ENCODE data around the gene ANKLE2. TPM values are rescaled to one million over a fixed set of nuclear protein-coding genes. Genes with fewer than 3 reads are reported as not detected.

The ANKLE2 gene
- total and polyA plus RNA-seq, 4 donors = 8.4 to 24.1 (median 15.4) TPM

DNA sequence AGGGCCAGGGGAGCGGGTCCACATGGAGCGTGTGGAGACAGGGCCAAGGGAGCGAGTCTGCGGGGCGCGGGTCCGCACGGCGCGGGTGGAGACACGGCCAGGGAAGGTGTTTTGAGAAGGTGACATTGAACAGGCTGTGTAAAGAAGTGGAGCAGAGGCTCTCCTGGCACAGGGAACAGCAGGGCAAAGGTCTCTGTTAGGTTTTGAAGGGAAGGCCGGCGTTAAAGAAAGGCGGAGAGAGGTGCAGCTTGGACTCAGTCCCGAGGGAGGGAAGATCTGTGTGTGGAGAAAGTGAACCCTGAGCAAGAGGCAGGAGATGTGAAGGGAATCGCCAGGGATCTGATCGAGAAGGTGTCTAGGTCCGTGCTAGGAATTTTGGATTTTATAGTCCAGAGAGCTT, 72.4 kb downstream of the ANKLE2 start:
- Histone ChIP-seq H3K9ac (ENCODE audit: low read depth in 1 of 2, low read length in 2 of 2) (no peak overlapping the region), H3K9me3 (ENCODE audit: control insufficient read depth in 4 of 4, low read length in 3 of 4) (no peaks in the 10 kb centered on the region), H3K4me1 (ENCODE audit: control insufficient read depth in 4 of 4, insufficient read depth in 4 of 4, low read length in 3 of 4) (peaks cover 2 to 28% (median 18%) of the 10 kb centered on the region in 4 donors), H3K4me3 (ENCODE audit: low read depth in 1 of 3, low read length in 3 of 3) (peak overlapping the region; percentile 55 to 69 (median 64)), H3K36me3 (ENCODE audit: control insufficient read depth in 4 of 4, insufficient read depth in 3 of 4, low read depth in 1 of 4, low read length in 3 of 4) (peaks cover 0 to 8% (median 5%) of the 10 kb centered on the region in 4 donors), H3K27ac (ENCODE audit: low read depth in 1 of 2, low read length in 2 of 2) (peak overlapping the region; percentile 73 to 77), H3K27me3 (ENCODE audit: control insufficient read depth in 4 of 4, insufficient read depth in 4 of 4, low read length in 3 of 4) (no peaks in the 10 kb centered on the region)
- TF ChIP-seq, protein P1, sequence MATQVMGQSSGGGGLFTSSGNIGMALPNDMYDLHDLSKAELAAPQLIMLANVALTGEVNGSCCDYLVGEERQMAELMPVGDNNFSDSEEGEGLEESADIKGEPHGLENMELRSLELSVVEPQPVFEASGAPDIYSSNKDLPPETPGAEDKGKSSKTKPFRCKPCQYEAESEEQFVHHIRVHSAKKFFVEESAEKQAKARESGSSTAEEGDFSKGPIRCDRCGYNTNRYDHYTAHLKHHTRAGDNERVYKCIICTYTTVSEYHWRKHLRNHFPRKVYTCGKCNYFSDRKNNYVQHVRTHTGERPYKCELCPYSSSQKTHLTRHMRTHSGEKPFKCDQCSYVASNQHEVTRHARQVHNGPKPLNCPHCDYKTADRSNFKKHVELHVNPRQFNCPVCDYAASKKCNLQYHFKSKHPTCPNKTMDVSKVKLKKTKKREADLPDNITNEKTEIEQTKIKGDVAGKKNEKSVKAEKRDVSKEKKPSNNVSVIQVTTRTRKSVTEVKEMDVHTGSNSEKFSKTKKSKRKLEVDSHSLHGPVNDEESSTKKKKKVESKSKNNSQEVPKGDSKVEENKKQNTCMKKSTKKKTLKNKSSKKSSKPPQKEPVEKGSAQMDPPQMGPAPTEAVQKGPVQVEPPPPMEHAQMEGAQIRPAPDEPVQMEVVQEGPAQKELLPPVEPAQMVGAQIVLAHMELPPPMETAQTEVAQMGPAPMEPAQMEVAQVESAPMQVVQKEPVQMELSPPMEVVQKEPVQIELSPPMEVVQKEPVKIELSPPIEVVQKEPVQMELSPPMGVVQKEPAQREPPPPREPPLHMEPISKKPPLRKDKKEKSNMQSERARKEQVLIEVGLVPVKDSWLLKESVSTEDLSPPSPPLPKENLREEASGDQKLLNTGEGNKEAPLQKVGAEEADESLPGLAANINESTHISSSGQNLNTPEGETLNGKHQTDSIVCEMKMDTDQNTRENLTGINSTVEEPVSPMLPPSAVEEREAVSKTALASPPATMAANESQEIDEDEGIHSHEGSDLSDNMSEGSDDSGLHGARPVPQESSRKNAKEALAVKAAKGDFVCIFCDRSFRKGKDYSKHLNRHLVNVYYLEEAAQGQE (IDR thresholded peaks at IDR 0.05) = peak; percentile 59
- TF ChIP-seq HNF4A (conservative IDR thresholded peaks at IDR 0.05) (peak; percentile 84 to 87), NR2F2 (IDR thresholded peaks at IDR 0.05) (no peak), EGR1 (IDR thresholded peaks at IDR 0.05; ENCODE audit: low read depth in 2 of 2) (no peak), RXRA (IDR thresholded peaks at IDR 0.05) (peak; percentile 54 to 73), JUND (IDR thresholded peaks at IDR 0.05) (peak in 1 of 2 donors; percentile 19), FOXA2 (IDR thresholded peaks at IDR 0.05) (peak; percentile 55), SP1 (IDR thresholded peaks at IDR 0.05) (peak; percentile 65), HNF4G (IDR thresholded peaks at IDR 0.05) (peak; percentile 65), TAF1 (conservative IDR thresholded peaks at IDR 0.05) (no peak), FOXA1 (IDR thresholded peaks at IDR 0.05) (no peak), YY1 (IDR thresholded peaks at IDR 0.05) (peak; percentile 67), GABPA (IDR thresholded peaks at IDR 0.05 in 1 of 2, conservative IDR thresholded peaks at IDR 0.05 in 1 of 2) (peak in 1 of 2 donors; percentile 47), RAD21 (IDR thresholded peaks at IDR 0.05) (peak; percentile 26 to 37)
- TF ChIP-seq, protein P2, sequence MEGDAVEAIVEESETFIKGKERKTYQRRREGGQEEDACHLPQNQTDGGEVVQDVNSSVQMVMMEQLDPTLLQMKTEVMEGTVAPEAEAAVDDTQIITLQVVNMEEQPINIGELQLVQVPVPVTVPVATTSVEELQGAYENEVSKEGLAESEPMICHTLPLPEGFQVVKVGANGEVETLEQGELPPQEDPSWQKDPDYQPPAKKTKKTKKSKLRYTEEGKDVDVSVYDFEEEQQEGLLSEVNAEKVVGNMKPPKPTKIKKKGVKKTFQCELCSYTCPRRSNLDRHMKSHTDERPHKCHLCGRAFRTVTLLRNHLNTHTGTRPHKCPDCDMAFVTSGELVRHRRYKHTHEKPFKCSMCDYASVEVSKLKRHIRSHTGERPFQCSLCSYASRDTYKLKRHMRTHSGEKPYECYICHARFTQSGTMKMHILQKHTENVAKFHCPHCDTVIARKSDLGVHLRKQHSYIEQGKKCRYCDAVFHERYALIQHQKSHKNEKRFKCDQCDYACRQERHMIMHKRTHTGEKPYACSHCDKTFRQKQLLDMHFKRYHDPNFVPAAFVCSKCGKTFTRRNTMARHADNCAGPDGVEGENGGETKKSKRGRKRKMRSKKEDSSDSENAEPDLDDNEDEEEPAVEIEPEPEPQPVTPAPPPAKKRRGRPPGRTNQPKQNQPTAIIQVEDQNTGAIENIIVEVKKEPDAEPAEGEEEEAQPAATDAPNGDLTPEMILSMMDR (IDR thresholded peaks at IDR 0.05; ENCODE audit: low read depth, low read length, missing input control) = no peak
- TF ChIP-seq, protein P3, sequence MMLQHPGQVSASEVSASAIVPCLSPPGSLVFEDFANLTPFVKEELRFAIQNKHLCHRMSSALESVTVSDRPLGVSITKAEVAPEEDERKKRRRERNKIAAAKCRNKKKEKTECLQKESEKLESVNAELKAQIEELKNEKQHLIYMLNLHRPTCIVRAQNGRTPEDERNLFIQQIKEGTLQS (IDR thresholded peaks at IDR 0.05) = no peak
- TF ChIP-seq, protein P4, sequence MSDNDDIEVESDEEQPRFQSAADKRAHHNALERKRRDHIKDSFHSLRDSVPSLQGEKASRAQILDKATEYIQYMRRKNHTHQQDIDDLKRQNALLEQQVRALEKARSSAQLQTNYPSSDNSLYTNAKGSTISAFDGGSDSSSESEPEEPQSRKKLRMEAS (IDR thresholded peaks at IDR 0.05) = peak; percentile 22
- TF ChIP-seq, protein P5, sequence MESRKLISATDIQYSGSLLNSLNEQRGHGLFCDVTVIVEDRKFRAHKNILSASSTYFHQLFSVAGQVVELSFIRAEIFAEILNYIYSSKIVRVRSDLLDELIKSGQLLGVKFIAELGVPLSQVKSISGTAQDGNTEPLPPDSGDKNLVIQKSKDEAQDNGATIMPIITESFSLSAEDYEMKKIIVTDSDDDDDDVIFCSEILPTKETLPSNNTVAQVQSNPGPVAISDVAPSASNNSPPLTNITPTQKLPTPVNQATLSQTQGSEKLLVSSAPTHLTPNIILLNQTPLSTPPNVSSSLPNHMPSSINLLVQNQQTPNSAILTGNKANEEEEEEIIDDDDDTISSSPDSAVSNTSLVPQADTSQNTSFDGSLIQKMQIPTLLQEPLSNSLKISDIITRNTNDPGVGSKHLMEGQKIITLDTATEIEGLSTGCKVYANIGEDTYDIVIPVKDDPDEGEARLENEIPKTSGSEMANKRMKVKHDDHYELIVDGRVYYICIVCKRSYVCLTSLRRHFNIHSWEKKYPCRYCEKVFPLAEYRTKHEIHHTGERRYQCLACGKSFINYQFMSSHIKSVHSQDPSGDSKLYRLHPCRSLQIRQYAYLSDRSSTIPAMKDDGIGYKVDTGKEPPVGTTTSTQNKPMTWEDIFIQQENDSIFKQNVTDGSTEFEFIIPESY (IDR thresholded peaks at IDR 0.05) = peak; percentile 51
- WGBS = 30% methylated on average over 18 of the region's 18 CpGs
- peak; percentile 41 for DNase-seq (ENCODE audit: low spot score)
